GM19099 (cell line): ENCODE measurements around the gene PTH1R.

Source experiments
- POLR2A ChIP-seq: IDR thresholded peaks from 3 replicates; pipeline ENCODE4 v1.6.1; 2011; ENCODE audit warnings: low read depth; ENCODE audit not compliant: insufficient read length; ENCODE audit errors: extremely low read depth

Gene PTH1R

DNA sequence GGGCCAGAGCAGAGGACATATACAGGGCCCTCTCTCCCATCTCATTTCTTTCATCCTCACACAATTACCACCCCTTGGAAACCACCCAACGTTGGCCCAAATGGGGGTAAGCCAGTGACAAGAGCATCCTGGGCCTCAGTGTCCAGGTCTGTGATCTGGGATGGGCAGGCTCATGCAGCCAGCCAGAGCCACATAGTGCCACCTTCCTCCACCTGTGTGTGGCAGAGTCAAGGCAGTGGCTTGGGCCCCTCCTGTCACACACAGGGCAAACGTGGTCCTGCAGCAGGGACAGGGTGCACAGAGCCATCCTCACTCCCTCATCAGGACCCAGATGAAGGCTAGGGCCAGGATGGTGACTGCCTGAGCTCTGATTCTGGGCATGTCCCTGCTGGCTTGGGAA lies 12.0 kb upstream of the PTH1R start:
- no peak for TF ChIP-seq POLR2A

DNA sequence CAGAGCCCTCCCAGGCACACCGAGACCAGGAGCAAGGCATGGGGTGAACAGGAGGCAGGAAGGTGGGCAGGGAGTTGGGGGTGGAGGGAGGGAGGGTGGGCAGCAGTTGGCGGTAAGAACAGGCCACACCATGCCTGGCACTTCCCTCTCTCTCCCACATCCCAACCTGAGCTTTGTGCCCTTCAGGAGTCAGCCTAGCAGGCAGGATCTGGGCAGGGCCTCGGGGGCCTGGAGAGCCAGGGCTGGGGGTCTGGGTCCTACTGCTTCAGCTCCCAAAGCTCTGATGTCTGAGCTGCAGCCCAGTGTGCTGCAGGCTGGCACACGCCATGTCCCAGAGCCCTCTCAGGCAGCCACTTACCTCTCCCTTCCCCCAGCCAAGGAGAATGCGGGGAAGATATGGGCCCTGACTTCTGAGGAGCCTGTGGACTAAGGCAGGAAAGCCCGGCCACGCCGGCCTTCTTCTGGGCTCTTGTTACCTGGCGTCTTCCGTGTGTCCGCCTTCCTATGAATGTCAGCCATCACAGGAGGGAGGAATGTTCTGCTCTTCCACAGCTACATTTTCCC lies 11.4 kb upstream of the PTH1R start:
- no peak for TF ChIP-seq POLR2A

DNA sequence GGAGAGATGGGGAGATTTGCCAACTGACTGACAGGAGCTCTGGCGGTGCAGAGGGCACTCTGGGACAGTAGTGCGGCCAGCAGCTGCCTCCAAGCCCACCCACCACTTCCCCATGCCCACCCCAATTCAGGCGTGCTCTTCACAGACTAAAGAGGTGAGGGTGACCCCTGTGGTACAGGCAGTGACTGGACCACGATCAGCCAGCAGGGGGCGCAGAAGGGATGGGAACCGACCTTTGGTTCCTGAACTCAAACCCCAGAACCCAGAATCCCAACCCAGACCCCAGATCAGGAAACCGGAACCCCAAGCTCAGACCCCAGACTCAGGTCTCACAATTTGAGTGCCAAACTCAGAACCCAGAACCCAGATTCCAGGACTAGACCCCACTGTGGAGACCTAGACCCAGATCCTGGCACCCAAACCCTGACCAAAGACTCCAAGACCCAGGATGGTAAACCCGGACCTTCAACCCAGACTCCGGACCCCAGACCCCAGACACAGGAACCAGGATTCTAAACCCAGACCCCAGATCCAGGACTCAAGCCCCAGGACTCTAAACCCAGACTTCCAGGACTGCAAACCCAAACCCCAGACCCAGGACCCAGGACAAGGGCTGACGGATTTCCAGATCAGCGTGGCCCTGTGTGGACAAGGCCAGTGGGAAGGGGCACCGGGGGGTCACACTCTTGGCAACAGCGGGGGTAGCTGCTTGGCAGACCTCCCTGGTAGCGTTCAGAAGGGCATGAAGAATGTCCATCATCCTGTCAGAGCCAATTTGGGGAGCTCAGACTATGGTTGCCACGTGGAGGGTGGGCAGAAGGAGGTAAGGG lies 10.6 kb upstream of the PTH1R start:
- no peak for TF ChIP-seq POLR2A

DNA sequence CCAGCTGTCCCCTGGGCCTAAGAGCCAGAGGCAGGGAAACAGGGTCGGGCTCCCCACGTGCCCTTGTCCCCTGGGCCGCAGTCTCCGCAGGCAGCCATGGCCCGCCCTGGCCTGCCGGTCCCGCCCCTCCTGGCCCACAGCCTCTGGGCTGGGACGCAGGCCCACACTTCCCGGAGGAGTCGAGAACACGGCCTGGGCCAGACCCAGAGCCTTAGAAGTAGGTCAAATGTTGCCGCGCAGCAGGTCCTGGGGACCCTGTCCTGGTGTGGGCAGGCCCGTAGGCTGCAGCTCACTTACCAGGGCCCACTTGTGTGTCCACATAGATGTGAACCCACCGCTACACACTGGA lies 10.0 kb upstream of the PTH1R start:
- TF ChIP-seq POLR2A: no peak

DNA sequence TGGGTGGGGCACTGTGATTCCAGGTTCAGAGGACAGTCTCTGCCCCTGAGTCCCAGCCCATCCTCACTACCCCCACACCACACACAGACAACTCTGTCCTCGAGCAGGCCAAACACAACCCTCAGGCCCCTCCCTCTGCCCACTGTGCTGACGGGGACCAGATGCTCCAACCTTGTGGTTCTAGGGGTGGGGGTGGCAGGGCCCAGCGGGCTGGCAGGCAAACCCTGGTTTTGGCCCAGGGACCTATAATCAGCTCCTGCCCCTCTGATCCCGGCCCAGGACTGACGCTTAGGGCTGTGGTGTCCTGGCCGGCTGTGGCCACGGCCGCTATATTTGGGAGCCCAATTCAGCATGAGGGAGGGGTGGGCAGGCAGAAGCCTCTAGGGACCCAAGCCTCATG lies 9.2 kb upstream of the PTH1R start:
- TF ChIP-seq POLR2A: no peak

DNA sequence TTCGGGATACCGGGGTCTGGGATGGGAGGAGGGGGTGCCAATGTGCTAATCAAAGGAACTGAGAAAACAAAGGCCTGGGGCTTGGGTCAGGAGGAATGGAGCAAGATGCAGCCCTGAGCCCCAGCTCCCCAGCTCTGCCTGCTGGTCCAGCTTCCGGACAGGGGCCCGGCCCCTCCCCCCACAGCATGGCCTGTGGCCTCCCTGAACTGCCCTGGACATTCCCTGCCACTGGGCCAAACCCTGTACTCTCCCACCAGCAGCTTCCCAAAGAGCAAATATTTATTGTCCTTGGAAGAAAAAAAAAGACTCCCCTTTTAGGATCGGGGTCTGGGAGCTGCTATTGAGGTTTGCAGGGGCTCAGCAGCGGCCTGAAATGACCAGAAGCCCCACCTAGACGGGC lies 8.6 kb upstream of the PTH1R start:
- no peak for TF ChIP-seq POLR2A

DNA sequence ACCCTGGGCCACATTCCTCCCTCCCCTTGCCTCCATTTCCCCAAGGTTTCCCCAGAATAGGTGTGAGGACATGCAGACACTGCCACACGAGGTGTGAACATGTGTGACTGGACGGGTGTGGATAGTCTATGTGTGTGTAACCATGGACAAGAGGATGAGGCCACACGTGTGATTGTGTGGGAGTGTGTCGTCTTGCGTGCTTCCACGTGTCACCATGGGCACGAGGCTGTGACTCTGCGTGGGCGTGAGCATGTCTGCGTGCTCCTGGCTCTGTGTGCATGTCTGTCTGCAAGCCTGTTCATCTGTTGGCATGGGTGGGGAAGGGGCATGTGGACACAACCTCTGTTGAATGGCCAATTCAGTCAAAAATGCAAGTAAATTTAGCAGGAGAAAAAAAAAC lies 8.1 kb upstream of the PTH1R start:
- TF ChIP-seq POLR2A: no peak

DNA sequence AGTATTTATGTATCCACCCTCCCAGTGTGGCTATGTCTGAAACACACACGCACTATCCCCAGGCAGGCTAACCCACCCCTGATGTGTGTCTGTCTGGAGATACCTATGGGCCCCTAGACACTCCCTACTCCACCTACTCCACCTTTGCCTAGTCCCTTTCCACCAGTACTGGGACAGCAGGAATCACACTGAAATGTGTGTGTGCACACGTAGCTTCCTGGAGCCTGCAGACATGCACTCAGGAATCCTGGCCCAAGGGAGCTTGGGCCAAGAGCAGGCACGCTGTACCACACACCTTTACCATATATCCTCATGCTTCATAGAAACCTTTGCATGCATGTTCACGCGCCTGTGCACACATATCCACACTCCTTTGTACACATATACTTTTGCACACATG lies 6.9 kb upstream of the PTH1R start:
- no peak for TF ChIP-seq POLR2A

DNA sequence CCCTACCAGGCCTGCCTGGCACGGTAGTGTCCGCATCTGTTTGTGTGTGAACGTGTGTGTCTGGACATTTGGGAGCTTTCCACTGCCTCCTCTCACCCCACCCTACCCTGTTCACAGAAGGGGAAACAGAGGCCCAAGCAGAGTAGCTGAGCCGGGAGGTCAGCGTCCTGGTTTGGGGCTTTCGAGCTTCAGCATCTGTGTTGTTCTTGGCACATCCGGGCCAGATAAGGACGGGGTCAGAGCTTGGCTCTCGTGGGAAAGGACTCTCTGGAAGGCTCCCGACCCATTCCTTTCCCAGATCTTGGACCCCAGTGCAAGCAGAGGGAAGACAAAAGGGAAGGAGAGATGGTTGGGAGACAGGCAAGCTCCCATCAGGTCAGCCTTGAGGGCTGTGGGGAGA lies 6.3 kb upstream of the PTH1R start:
- no peak for TF ChIP-seq POLR2A

DNA sequence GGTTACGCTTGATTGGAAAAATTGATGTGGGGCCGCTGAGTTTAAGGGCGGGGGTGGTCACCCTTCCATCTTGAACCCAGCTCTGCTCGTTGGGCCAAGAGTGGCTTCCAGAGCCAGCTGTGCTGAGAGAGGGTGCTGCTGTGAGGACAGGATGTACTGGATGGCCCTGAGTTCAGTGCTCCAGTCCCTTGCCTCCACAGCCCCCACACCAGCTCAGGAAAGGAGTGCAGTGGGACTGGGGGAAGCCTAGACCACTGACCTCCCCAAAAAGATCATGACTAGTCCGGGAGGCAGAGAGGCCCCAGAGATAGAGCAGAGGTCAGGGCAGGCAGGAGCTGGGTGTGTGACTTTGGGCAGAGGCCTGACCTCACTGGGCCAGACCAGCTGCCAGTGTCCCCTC lies 4.0 kb upstream of the PTH1R start:
- no peak for TF ChIP-seq POLR2A

DNA sequence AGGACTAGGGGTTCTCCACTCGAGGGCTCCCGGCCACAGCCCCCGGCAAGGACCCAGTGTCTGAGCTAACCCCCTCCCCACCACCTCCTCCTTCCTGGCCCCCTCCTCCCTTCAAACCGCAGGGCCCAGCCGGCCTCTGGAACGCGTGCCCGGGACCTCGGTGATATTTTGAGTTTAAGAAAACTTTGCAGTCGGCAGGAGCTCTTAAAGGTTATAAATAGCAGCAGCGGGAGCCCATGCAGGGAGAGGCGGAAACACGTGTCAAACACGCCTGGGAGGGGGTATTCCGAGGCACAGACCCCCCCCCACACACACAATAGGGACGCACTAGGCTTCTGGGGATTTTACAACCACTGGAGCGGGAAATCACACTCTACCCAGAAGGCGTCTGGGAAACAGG lies 3.1 kb upstream of the PTH1R start:
- no peak for TF ChIP-seq POLR2A

DNA sequence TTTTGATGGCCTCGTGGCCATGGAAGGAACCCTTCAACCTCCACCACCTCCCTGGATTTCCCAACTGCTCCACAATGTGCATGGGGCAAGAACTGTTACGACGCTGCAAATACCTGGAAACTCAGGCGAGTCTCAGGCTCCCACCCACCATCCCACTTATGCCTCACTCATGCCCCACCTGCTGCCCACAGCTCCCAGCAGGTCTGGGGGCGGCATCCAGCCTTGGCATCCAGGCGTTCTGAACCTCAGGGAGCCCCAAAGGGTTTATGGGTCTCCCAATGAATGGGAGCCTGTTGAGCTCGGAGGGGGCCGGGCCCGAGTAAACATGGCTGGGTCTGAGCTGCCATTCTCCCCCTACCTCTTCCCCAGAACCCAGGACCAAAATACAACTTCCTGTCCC lies 2.0 kb upstream of the PTH1R start:
- no peak for TF ChIP-seq POLR2A

DNA sequence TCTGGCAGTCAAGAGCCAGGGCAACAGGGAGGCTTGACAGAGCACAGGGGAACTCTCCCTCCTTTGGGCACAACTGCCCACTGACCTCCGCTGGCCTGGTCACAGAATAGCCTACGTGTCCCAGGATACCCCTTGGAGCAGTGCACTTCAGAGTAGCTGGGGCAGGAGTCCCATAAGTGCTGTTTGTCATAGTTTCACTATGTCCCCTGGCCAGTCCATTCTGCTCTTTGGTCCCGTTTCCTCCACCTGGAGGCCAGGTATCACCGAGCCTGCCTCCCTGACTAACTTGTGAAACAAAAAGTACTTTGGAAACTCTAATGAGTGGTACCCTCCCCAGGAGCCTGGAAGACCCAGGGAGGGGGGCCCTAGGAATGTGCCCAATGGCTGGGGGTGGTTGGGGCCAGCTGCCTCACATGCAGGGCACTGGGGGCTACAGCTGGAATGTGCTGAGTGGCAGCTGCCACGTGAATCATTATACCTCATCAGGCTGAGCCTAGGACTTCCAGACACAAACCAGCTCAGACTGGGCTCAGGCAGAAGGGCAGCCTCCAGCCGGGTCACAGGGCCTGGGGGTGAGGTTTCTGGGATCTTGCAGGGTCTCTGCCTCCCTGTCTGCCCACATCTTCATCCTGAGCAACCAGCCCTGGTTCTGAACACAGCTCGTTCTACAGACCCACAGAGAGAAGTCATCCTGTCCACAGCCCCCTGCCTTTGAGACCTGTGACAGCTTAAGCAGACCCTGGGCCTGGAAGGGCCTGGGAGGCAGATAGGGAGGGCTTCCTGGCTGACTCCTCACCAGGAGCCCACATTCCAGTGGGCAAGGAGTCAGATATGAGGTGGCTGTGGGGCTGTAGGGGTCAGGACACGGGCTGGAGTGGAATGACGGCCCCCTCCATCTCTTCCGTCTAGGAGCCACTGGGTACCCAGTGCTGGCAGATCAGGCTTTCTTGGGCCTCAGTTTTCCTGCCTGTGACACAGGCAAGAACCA lies 914 bp upstream of the PTH1R start:
- no peak for TF ChIP-seq POLR2A

DNA sequence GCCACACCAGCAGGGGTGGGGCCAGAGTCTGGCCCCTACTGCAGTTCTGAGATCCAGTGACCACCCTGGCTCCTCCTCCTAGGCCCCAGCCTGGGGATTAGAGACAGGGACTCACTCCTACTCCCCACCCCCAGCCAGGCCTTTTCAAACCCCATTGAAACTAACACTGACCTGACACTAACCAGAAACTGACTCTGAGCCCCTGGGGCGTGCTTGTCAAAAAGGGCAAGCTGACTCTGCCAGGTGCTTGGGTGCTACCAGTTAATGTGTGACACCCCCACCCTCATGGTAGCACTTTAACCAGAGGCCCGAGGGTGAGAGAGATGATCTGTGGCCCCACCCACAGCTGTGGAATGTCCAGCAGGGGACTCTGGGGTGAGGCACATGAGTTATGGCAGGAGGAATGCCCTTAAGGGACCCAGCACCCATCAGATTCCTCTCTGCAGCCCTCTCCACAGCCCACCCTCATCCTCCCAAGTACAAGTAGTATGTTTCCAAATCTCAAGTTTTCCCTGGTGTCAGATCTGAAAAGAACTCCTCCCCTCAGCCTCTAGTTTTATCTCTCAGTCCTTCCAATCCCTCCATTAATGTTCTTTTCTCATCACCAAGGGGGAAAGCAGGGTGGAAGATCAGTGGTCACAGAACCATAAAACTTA lies 1.4 kb downstream of the PTH1R start:
- TF ChIP-seq POLR2A: no peak

DNA sequence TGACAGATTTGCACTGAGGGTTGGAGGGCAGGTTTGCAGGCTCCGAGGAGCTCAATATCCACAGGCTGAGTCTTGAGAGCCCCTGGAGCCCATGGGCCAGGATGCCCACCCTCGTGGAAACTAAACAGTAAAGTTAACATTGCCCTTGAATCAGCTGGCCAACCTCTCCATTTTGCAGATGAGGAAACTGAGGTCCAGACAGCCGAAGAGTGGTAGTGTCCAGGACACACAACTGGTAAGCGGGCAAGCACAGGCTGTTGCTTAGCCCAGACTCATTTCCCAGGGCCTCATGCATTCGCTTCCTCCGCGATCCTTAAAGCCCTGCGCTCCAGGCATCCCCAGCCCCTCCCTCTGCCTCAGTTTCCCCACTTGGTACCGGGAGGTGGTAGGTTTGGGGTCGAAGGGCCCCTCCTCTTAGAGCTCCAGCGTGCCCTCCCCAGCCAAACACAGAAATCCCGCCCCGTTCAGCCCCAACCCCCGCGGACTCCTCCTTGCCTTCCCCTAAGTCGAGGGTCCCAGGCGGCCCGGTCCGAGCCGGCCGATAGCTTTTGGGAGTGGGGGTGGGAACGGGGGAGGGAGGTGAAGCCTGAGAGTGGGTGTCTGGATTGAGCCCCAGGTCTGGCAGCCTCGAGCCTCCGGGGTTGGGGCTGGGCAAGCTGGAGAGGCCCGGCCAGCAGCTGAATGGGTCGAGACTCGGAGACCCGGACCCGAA lies 3.5 kb downstream of the PTH1R start:
- no peak for TF ChIP-seq POLR2A
